ENCODE measurements around the gene LLGL1. TPM values are rescaled to one million over a fixed set of nuclear protein-coding genes. Genes with fewer than 3 reads are reported as not detected.

Gene LLGL1
- total RNA-seq, 1 experiment from 2014 or later: 44.3 TPM

- Histone ChIP-seq H3K27me3 (ENCODE audit: insufficient read depth, low read length) (no peaks in the 10 kb centered on the region), H3K27ac (ENCODE audit: low read depth, low read length) (no peak overlapping the region), H3K36me3 (ENCODE audit: control insufficient read depth in 1 of 2, insufficient read depth in 2 of 2, low read length in 2 of 2) (no peaks in the 10 kb centered on the region), H4K20me1 (ENCODE audit: insufficient read depth) (no peaks in the 10 kb centered on the region), H3K9me3 (ENCODE audit: control insufficient read depth in 1 of 2, insufficient read depth in 1 of 2, low read depth in 1 of 2, low read length in 2 of 2) (no peaks in the 10 kb centered on the region), H3K4me2 (ENCODE audit: low read length) (no peak overlapping the region), H2AFZ (ENCODE audit: low read depth, low read length, poor library complexity, severe bottlenecking) (no peak overlapping the region), H3K4me3 (replicated peaks in 1 of 2; ENCODE audit: low read depth in 1 of 2, low read length in 2 of 2) (no peak overlapping the region), H3K4me1 (ENCODE audit: control insufficient read depth in 1 of 2, insufficient read depth in 2 of 2, low read length in 2 of 2) (peaks cover 8 to 19% of the 10 kb centered on the region in 2 experiments; a peak in 3 of 4 replicates), H3K9ac (ENCODE audit: low read length) (no peak overlapping the region), H3K79me2 (ENCODE audit: insufficient read depth, low read length) (peaks cover 13% of the 10 kb centered on the region; the same call in 1 of the 2 replicates), H3K9me2 (ENCODE audit: insufficient read depth) (no peaks in the 10 kb centered on the region)
- ChIA-PET POLR2A (no interaction called here), RAD21 (ENCODE audit: low non-redundant PET in 1 of 2, low total read pairs in 2 of 2, uncharacterized antibody in 2 of 2, unreplicated experiment in 2 of 2) (no interaction called here), CTCF (no interaction called here)
- no TSS peak for BruUV-seq (replicated peaks)
- ATAC-seq: no peak; the same call in 1 of the 2 replicates
- intact Hi-C loops (cut with micrococcal nuclease): no loop called here
- no peak for TF ChIP-seq ZNF274 (IDR thresholded peaks at IDR 0.05; ENCODE audit: low read depth, low read length)
- TF ChIP-seq ZFX (IDR thresholded peaks at IDR 0.05): no peak
- TF ChIP-seq SIN3A (IDR thresholded peaks at IDR 0.05; ENCODE audit: low read depth): no peak
- TF ChIP-seq ELF1 (IDR thresholded peaks at IDR 0.05; ENCODE audit: borderline replicate concordance, low read depth): no peak
- TF ChIP-seq CEBPB (IDR thresholded peaks at IDR 0.05; ENCODE audit: low read depth): no peak
- TF ChIP-seq YY1 (IDR thresholded peaks at IDR 0.05; ENCODE audit: extremely low read depth, insufficient replicate concordance, low read depth, low read length): no peak
- no peak for TF ChIP-seq JUND (IDR thresholded peaks at IDR 0.05)
- TF ChIP-seq POLR2A (IDR thresholded peaks at IDR 0.05; ENCODE audit: borderline replicate concordance, extremely low read depth, insufficient read depth, insufficient read length): no peak
- TF ChIP-seq EGR1 (IDR thresholded peaks at IDR 0.05; ENCODE audit: low read depth): no peak
- no peak for TF ChIP-seq EZH2phosphoT487 (IDR thresholded peaks at IDR 0.05; ENCODE audit: borderline replicate concordance)
- TF ChIP-seq REST (IDR thresholded peaks at IDR 0.05; ENCODE audit: low read depth): no peak
- TF ChIP-seq SP1 (IDR thresholded peaks at IDR 0.05; ENCODE audit: low read depth): no peak
- no peak for TF ChIP-seq EZH2 (IDR thresholded peaks at IDR 0.05)
- no peak for TF ChIP-seq TCF7L2 (IDR thresholded peaks at IDR 0.05; ENCODE audit: borderline replicate concordance, extremely low read depth, insufficient read depth, insufficient read length)
- TF ChIP-seq RAD21 (IDR thresholded peaks at IDR 0.05; ENCODE audit: low read depth): no peak
- TF ChIP-seq CBX3 (IDR thresholded peaks at IDR 0.05; ENCODE audit: low read depth): no peak
- no peak for TF ChIP-seq FOSL1 (IDR thresholded peaks at IDR 0.05; ENCODE audit: low read depth)
- no peak for TF ChIP-seq CTCF (IDR thresholded peaks at IDR 0.05 in 2 of 3, conservative IDR thresholded peaks at IDR 0.05 in 1 of 3; ENCODE audit: borderline replicate concordance in 1 of 3, insufficient read depth in 1 of 3, low read depth in 2 of 3, low read length in 2 of 3)
- TF ChIP-seq POLR2AphosphoS5 (IDR thresholded peaks at IDR 0.05; ENCODE audit: low read depth, low read length): no peak
- TF ChIP-seq SRF (IDR thresholded peaks at IDR 0.05; ENCODE audit: low read depth): no peak
- no peak for DNase-seq (ENCODE audit: low read depth, low spot score)
These were observed 5.7 kb downstream of the LLGL1 start for GRCh38 chr17:18231164-18231563.
